Neuronal stem cell (in vitro differentiated cells): ENCODE results near the gene CREB3L1.
A peak's percentile ranks its signal among the peaks of the same experiment; 100 is the strongest.

Experiments
- DNase-seq: peaks from one replicate; pipeline ENCODE4 v3.0.0-alpha.2; 2013; ENCODE audit warnings: low spot score
- H2AFZ ChIP-seq: one replicate; pipeline ENCODE4 v1.6.1; 2013; ENCODE audit warnings: mild to moderate bottlenecking, low read length, inconsistent platforms
- H2AK5ac ChIP-seq: 2 replicates; pipeline ENCODE4 v1.6.1; 2013; ENCODE audit warnings: low read depth, mild to moderate bottlenecking, inconsistent platforms, low read length, moderate library complexity, mixed read lengths
- H2BK120ac ChIP-seq: 2 replicates; pipeline ENCODE4 v1.6.1; 2013; ENCODE audit warnings: low read depth, mild to moderate bottlenecking, inconsistent platforms, low read length, moderate library complexity, mixed read lengths
- H2BK12ac ChIP-seq: one replicate; pipeline ENCODE4 v1.6.1; 2013; ENCODE audit warnings: low read length, inconsistent platforms
- H2BK15ac ChIP-seq: 2 replicates; pipeline ENCODE4 v1.6.1; 2013; ENCODE audit warnings: mild to moderate bottlenecking, low read length, inconsistent platforms, mixed read lengths
- H2BK5ac ChIP-seq: one replicate; pipeline ENCODE4 v1.6.1; 2013; ENCODE audit warnings: inconsistent platforms, mild to moderate bottlenecking, low read length, moderate library complexity
- H3K14ac ChIP-seq: one replicate; pipeline ENCODE4 v1.6.1; 2013; ENCODE audit warnings: low read length, inconsistent platforms
- H3K18ac ChIP-seq: 2 replicates; pipeline ENCODE4 v1.6.1; 2013; ENCODE audit warnings: low read length, inconsistent platforms
- H3K23ac ChIP-seq: 2 replicates; pipeline ENCODE4 v1.6.1; 2013; ENCODE audit warnings: low read depth, mild to moderate bottlenecking, mixed read lengths, low read length, inconsistent platforms; ENCODE audit not compliant: poor library complexity
- H3K27ac ChIP-seq: replicated peaks from 3 replicates; pipeline ENCODE4 v1.5.1; 2013; ENCODE audit warnings: low read length, inconsistent platforms
- H3K27me3 ChIP-seq, 3 experiments: 2 replicates each; pipeline ENCODE4 v1.6.1; 2013; ENCODE audit warnings: low read length in 3 of 3, mild to moderate bottlenecking in 2 of 3, inconsistent platforms in 1 of 3, low read depth in 1 of 3, mixed read lengths in 1 of 3, moderate library complexity in 1 of 3; ENCODE audit not compliant: control insufficient read depth in 3 of 3, insufficient read depth in 3 of 3
- H3K36me3 ChIP-seq, 2 donors: replicated peaks in 1 of 2; 2 replicates each; pipeline ENCODE4 v1.6.1; 2013; ENCODE audit warnings: low read length in 2 of 2; ENCODE audit not compliant: control insufficient read depth in 2 of 2, insufficient read depth in 2 of 2
- H3K4ac ChIP-seq: 2 replicates; pipeline ENCODE4 v1.6.1; 2013; ENCODE audit warnings: inconsistent platforms, mild to moderate bottlenecking, low read length, moderate library complexity
- H3K4me1 ChIP-seq, 2 donors: 1 replicate in 1 of 2; 2 replicates in 1 of 2; pipeline ENCODE4 v1.6.1; 2013; ENCODE audit warnings: low read length in 2 of 2, low read depth in 1 of 2; ENCODE audit not compliant: control insufficient read depth in 2 of 2, insufficient read depth in 1 of 2
- H3K4me2 ChIP-seq: one replicate; pipeline ENCODE4 v1.6.1; 2013; ENCODE audit warnings: mild to moderate bottlenecking, low read length, inconsistent platforms; ENCODE audit not compliant: insufficient read depth, poor library complexity, severe bottlenecking
- H3K4me3 ChIP-seq, 2 donors: 2 replicates each; pipeline ENCODE4 v1.5.1; 2013; ENCODE audit warnings: low read length in 2 of 2, mild to moderate bottlenecking in 2 of 2, inconsistent platforms in 1 of 2, moderate library complexity in 1 of 2
- H3K79me1 ChIP-seq: one replicate; pipeline ENCODE4 v1.6.1; 2013; ENCODE audit warnings: low read depth, mild to moderate bottlenecking, inconsistent platforms, low read length, moderate library complexity
- H3K9ac ChIP-seq: one replicate; pipeline ENCODE4 v1.6.1; 2013; ENCODE audit warnings: mild to moderate bottlenecking, low read depth, low read length, inconsistent platforms; ENCODE audit not compliant: poor library complexity
- H3K9me3 ChIP-seq, 2 donors: replicated peaks in 1 of 2; 2 replicates each; pipeline versions ENCODE3 to v1.6.1; 2013; ENCODE audit warnings: low read length in 2 of 2, mild to moderate bottlenecking in 2 of 2, inconsistent platforms in 1 of 2, low read depth in 1 of 2, mixed read lengths in 1 of 2, moderate library complexity in 1 of 2; ENCODE audit not compliant: control insufficient read depth in 2 of 2, insufficient read depth in 1 of 2
- H4K8ac ChIP-seq: one replicate; pipeline ENCODE4 v1.6.1; 2013; ENCODE audit warnings: low read depth, mild to moderate bottlenecking, inconsistent platforms, low read length, moderate library complexity
- H4K91ac ChIP-seq: one replicate; pipeline ENCODE4 v1.6.1; 2013; ENCODE audit warnings: low read length, low read depth, mild to moderate bottlenecking, inconsistent platforms; ENCODE audit not compliant: poor library complexity
- WGBS, 2 donors: extraction: QIAGEN DNeasy Blood & Tissue Kit; methylation state at CpG; one replicate each; pipeline ENCODE4 v1.1.7; 2013; ENCODE audit warnings: missing lambda C conversion rate in 2 of 2, mixed read lengths in 1 of 2; ENCODE audit not compliant: insufficient read length in 2 of 2, insufficient replicate concordance in 1 of 2; ENCODE audit errors: extremely low coverage in 2 of 2; 5-methylcytosine and 5-hydroxymethylcytosine counted together

The CREB3L1 gene

GRCh38 chr11:46285594-46286033 lies 8.2 kb downstream of the CREB3L1 start:
- H2BK5ac ChIP-seq, result no peak overlapping the region
- H3K27ac ChIP-seq, result no peak overlapping the region
- no peak overlapping the region for H2BK12ac ChIP-seq
- H3K4me1 ChIP-seq, result peaks cover 2 to 15% of the 10 kb centered on the region in 2 donors
- no peak overlapping the region for H2AK5ac ChIP-seq
- H3K18ac ChIP-seq, result no peak overlapping the region
- H2BK120ac ChIP-seq, result no peak overlapping the region
- no peak overlapping the region for H4K8ac ChIP-seq
- H3K23ac ChIP-seq, result no peak overlapping the region
- no peak overlapping the region for H3K4ac ChIP-seq
- no CpG with 5 or more reads among the region's 11 CpGs for WGBS, 2 donors
- H2BK15ac ChIP-seq, result no peak overlapping the region
- H4K91ac ChIP-seq, result no peak overlapping the region
- no peak overlapping the region for H2AFZ ChIP-seq
- H3K4me2 ChIP-seq, result no peak overlapping the region
- H3K79me1 ChIP-seq, result no peaks in the 10 kb centered on the region
- H3K27me3 ChIP-seq, result peaks cover 0 to 35% (median 0%) of the 10 kb centered on the region in 3 experiments
- no peaks in the 10 kb centered on the region for H3K36me3 ChIP-seq
- H3K4me3 ChIP-seq, result no peak overlapping the region
- DNase-seq, result no peak
- H3K9ac ChIP-seq, result no peak overlapping the region
- no peak overlapping the region for H3K14ac ChIP-seq
- no peaks in the 10 kb centered on the region for H3K9me3 ChIP-seq

GRCh38 chr11:46286789-46287188 lies 9.3 kb downstream of the CREB3L1 start:
- no peak for DNase-seq
- Histone ChIP-seq H2BK120ac (no peak overlapping the region), H2AFZ (no peak overlapping the region), H2BK5ac (no peak overlapping the region), H3K18ac (no peak overlapping the region), H4K8ac (no peak overlapping the region), H3K9ac (no peak overlapping the region), H3K4me1 (peaks cover 6 to 16% of the 10 kb centered on the region in 2 donors), H2BK15ac (no peak overlapping the region), H3K4me2 (no peak overlapping the region), H3K36me3 (no peaks in the 10 kb centered on the region), H3K9me3 (no peaks in the 10 kb centered on the region), H3K23ac (no peak overlapping the region), H3K4ac (no peak overlapping the region), H4K91ac (no peak overlapping the region), H3K27ac (no peak overlapping the region), H3K4me3 (no peak overlapping the region), H3K14ac (no peak overlapping the region), H3K79me1 (no peaks in the 10 kb centered on the region), H3K27me3 (peaks cover 0 to 28% (median 0%) of the 10 kb centered on the region in 3 experiments), H2AK5ac (no peak overlapping the region), H2BK12ac (no peak overlapping the region)
- no CpG with 5 or more reads among the region's 5 CpGs for WGBS, 2 donors

GRCh38 chr11:46288451-46288850 lies 11.0 kb downstream of the CREB3L1 start:
- H3K14ac ChIP-seq, result no peak overlapping the region
- H2BK120ac ChIP-seq, result no peak overlapping the region
- no peak overlapping the region for H3K4ac ChIP-seq
- H3K36me3 ChIP-seq, result no peaks in the 10 kb centered on the region
- H3K4me1 ChIP-seq, result peaks cover 6 to 19% of the 10 kb centered on the region in 2 donors
- H3K4me3 ChIP-seq, result no peak overlapping the region
- no peak overlapping the region for H3K9ac ChIP-seq
- DNase-seq, result no peak
- no peak overlapping the region for H3K4me2 ChIP-seq
- H2BK15ac ChIP-seq, result no peak overlapping the region
- no peak overlapping the region for H3K27ac ChIP-seq
- H2AK5ac ChIP-seq, result no peak overlapping the region
- H3K9me3 ChIP-seq, result no peaks in the 10 kb centered on the region
- H2BK5ac ChIP-seq, result no peak overlapping the region
- no CpG with 5 or more reads among the region's 5 CpGs for WGBS, 2 donors
- H4K8ac ChIP-seq, result no peak overlapping the region
- no peaks in the 10 kb centered on the region for H3K79me1 ChIP-seq
- H3K18ac ChIP-seq, result no peak overlapping the region
- no peak overlapping the region for H4K91ac ChIP-seq
- H2AFZ ChIP-seq, result no peak overlapping the region
- H2BK12ac ChIP-seq, result no peak overlapping the region
- H3K27me3 ChIP-seq, result peaks cover 0 to 37% (median 0%) of the 10 kb centered on the region in 3 experiments
- no peak overlapping the region for H3K23ac ChIP-seq

GRCh38 chr11:46290011-46290410 lies 12.5 kb downstream of the CREB3L1 start:
- H3K4me2 ChIP-seq, result no peak overlapping the region
- H2BK12ac ChIP-seq, result no peak overlapping the region
- no peak for DNase-seq
- no peak overlapping the region for H4K91ac ChIP-seq
- no peak overlapping the region for H4K8ac ChIP-seq
- H2BK15ac ChIP-seq, result peak overlapping the region; percentile 46
- no peaks in the 10 kb centered on the region for H3K79me1 ChIP-seq
- H3K36me3 ChIP-seq, result no peaks in the 10 kb centered on the region
- H3K18ac ChIP-seq, result peak overlapping the region; percentile 22
- H3K4me3 ChIP-seq, result no peak overlapping the region
- H3K4me1 ChIP-seq, result peaks cover 9 to 31% of the 10 kb centered on the region in 2 donors
- WGBS, 2 donors, result no CpG with 5 or more reads among the region's 2 CpGs
- H2AK5ac ChIP-seq, result peak overlapping the region; percentile 67
- H3K27ac ChIP-seq, result no peak overlapping the region
- peak overlapping the region; percentile 64 for H2BK120ac ChIP-seq
- peak overlapping the region; percentile 45 for H2AFZ ChIP-seq
- no peak overlapping the region for H3K4ac ChIP-seq
- no peak overlapping the region for H3K14ac ChIP-seq
- H3K9ac ChIP-seq, result no peak overlapping the region
- peak overlapping the region; percentile 62 for H2BK5ac ChIP-seq
- H3K9me3 ChIP-seq, result no peaks in the 10 kb centered on the region
- H3K23ac ChIP-seq, result no peak overlapping the region
- peaks cover 0 to 50% (median 0%) of the 10 kb centered on the region in 3 experiments for H3K27me3 ChIP-seq
